ENCODE measurements around the gene RNF220.

Gene RNF220

DNA sequence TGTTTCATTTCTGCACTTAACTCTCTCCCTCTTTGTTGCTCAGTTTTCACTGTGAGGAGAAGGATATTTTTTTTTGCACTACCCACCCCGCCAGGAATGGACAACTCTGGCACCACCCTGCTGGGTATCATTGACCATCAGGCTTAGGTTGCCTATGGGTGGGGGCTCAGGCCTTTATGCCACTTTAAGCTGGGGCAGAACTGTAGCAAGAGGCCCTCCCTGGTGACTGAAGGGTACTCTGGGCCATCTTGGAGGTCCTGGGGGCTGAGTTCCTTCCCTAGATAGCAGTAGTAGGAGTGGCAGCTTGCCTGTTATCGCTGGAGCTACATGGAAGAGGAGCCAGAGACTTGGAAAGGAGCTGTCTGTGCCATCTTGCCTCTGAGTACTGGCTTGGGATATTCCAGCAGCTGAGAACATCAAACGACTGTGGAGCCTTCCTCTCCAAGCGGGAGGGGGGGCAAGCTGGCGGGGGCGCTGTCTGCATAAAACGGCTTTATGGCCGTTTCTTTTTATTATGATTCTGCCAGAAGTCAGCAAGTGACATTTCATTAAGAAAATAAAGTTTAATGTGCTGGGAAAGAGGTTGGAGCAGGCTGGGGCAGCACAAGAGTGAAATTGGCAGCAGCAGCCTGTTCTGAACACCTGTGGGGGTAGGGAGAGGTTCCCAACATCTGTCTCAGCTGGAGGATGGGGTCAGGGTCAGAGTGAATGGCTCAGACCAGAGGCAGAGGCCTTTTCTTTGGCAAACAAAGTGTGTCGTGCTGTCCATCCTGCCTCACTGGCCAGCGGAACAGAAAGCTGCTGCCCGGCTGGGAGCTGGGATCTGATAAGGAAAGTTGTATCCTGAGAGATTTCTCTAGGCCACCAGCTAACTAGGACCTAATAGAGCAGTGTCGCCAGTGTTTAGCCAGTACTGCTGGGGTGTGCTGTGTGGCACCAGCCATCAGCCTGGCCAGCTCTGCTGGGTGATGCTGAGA, 236.4 kb downstream of the RNF220 start:
- DNase-seq, result no peak

GRCh38 chr1:44642255-44642654, 237.2 kb downstream of the RNF220 start:
- DNase-seq, result no peak

DNA sequence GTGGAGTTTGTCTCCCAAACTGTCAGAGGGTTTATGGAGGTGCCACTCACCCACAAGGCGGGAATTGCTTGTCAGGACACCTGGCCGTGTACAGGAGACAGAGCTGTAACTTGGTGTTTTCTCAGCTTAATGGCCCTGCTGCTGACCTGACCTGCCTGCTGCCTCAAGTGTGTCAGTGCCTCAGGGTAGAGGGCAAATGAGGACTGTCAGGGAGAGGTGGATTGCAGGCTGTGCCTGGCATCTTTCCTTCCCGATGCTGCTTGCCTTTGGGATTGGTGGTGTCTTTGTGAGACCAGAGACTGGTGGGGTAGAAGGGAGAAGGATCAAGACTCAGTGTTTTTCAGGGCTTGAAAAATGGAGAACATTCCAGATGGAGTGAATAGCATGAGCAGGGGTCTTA, 237.9 kb downstream of the RNF220 start:
- DNase-seq, result no peak

GRCh38 chr1:44643721-44644334, 238.8 kb downstream of the RNF220 start:
- DNase-seq, result no peak

- no peak for DNase-seq
These were observed 239.8 kb downstream of the RNF220 start for GRCh38 chr1:44644806-44645205.

GRCh38 chr1:44645476-44646244, 240.6 kb downstream of the RNF220 start:
- DNase-seq, result no peak

DNA sequence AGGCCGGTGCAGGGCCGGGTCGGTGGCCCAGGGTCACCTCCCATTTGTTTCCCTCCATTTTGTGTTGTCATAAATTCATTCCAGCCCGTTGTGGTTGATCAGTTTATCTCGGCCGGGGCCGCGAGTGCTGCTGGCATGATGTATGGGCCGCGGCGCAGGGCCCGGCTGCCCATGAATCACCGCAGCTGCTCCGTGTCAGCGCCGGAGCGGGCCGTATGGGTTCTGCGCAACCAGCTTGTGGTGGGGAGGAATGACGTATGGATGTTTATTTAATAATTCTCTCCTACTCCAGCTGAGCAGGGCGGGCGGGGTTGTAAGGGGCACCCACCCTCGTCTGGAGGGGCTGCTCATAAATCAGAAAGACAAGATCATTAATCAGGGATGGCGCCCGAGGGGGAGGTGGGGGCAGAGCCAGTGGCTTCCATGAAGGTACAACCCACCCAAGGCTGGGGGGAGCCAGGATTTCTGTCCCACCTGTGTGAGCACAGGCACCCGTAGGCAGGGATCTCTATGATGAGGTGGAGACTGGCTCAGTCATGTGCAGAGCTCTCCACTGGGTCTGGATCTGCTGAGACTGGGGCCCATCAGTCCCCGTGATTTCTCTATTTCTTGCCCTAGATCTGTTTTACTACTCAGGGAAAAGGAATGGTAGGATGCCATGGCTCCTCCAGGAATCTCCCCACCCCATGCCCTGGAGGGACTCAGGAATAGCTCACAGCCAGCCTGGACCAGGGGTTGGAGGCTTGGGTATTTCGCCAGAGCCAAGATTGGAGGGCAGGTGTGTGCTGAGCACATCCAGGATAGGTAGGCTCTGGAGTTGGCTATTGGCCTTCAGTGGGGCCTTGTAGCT, 241.4 kb downstream of the RNF220 start:
- DNase-seq, result no peak

GRCh38 chr1:44647896-44648295, 242.8 kb downstream of the RNF220 start:
- no peak for DNase-seq

DNA sequence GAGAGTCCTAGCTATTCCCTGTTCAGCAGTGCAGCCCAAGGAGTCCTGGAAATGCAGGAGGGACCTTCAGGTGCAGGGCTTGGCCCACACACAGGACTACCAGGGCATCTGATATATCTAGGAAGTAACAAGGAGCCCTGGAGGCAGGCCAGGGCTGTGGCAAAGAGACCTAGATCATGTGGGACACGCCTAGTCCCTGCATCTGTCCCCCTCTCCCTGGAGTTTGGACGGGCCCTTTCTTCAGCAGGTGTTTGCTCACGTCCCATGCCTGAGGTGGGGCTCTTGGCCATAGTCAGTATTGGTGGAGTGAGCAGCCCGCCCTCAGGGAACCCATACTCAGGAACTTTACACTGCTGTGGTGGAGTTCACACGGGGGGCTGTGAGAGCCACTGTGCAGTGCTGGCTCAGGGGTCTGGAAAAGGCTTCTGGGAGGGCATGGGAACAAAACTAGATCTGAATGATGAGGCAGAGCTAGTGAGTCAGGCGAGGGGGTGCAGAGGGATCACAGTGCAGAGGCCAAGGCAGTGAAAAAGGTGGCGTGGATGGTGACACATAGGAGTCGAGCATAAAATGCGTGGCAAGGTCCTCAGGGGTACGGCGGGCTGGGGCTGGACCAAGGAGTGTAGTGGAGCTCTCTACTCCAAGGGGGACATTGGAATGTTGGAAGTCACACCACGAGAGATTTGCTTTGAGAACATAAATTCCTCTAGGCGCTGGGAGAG, 243.6 kb downstream of the RNF220 start:
- DNase-seq, result no peak

- no peak for DNase-seq
These were observed 244.7 kb downstream of the RNF220 start for GRCh38 chr1:44649788-44650158.

DNA sequence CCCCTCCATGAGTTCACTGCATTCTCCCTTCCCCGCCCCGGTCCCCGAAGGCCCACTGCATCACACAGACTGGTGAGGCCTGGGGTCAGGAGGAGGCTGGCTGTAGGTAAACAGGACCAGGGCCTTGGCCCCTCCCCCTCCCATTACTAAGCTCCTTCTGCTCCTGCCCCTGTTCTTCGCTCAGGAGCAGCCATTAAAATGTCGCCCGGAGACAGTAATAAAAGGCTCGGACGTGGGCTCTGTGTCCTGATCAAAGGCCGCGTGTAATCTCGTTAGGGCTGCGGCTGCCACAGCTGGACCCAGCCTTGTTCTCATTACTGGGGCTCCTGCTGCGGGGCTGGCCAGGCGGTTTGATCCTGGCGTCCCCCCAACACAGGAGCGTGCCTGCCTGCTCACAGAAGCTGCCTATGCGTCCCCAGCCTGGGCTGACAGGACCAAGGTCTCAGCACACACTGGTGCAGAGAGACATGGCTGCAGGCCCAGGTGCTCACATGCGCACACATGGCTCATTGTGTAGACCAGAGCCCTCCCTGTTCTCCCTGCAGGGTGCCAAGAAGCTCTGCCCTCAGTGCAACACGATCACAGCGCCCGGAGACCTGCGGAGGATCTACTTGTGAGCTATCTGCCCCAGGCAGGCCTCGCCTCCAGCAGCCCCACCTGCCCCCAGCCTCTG, 245.2 kb downstream of the RNF220 start:
- DNase-seq, result no peak

- DNase-seq, result no peak
These were observed 246.0 kb downstream of the RNF220 start for GRCh38 chr1:44651069-44651468.

GRCh38 chr1:44652445-44653106, 247.5 kb downstream of the RNF220 start:
- DNase-seq, result peak; percentile 78

DNA sequence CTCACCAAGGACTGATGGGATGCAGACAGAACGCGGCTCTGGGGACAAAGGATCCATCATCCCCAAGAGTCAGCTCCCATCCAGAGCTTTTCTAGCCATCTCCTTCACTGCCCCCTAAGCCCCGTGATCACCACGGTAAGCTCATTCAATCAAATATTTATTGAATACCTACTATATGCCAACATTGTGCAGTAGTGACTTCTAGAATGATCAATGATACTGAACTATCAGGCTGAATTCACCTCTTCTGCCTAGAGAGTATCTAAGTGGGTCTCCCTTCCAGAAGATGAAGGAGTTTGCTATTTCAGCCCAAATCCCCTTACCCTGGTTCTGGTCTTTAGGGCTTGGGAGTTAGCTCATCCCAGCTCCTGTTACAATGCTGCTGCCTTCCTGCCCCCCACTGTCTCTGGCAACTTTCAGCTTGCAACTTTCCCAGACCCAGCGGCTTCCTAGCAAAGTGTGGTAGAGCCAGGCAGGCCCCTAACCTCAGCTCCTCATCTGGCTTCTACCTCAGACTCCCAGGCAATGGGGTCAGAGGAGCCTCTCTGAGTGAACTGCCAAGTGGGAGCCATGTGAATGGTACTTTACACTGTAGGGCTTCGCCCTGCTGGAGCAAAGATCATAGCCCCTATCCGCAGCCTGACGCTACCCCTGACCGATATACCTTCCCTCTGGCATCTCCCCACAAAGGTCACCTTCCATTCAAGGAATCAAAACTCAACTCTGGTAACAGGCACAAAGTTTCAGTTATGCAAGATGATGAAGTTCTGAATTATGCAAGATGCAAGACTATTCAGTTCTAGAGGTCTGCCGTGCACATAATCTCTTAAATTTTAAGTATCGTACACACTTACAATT, 248.3 kb downstream of the RNF220 start:
- DNase-seq, result no peak

DNA sequence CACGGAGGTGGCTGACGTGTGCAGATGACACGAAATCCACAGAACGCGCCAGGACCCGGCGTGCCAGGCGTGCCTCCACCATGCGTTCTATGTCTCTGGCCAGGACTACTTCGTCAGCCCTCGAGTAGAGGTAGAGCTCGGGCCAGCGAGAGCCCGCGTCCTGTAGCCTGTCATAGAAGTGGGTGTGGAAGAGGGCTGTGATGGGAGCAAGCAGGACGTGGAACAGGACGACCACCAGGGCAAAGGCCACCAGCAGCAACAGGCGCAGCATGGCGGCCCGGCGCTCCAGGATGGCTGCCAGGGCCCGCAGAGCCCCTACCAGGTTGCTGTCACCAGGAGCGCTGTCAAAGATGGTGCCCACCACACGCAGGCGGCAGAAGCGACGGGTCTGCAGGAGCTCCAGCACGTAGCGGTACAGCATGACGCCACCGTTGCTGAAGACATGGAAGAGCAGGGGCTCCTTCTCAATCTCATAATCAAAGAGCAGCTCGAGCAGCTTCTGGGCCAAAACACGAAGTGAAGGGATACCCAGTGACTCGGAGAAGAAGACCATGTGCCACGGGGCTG, 249.6 kb downstream of the RNF220 start:
- DNase-seq, result no peak

GRCh38 chr1:44655609-44656008, 250.6 kb downstream of the RNF220 start:
- no peak for DNase-seq

DNA sequence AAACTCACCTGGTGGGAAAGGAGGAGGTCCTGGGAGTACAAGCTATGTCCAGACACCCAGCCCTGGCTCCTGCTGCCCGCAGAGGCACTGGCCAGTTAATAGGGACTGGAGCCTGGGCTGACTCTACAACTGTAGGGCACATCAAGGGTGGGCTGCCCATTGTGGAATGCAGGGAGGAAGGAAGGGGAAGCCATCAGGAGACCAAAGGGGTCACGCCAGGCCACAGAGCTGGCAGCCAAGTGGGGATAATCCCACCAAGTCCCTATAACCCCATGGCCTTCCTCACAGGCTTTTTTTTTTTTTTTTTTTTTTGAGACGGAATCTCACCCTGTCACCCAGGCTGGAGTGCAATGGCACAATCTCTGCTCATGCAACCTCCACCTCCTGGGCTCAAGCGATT, 254.5 kb downstream of the RNF220 start:
- no peak for DNase-seq

DNA sequence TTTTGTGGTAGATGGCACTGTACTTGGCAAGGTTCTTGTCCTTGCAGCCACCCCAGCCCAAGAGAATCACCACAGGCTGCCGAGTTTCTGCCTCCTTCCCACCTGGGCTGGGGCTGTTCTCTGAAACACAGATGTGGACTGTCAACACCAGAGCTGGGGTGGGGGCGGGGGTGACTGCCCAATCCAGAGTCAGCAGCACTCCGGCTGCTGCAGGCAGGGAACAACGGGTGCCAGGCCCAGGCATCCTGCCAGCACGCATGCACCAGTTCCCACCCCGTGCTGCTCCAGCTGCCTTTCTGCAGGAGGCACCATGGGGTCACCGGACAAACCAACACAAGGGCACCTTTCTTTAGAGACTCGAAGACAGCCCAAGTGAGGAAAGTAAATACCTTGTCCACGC, 255.1 kb downstream of the RNF220 start:
- no peak for DNase-seq

Data from stimulated activated CD4-positive, alpha-beta T cell treated with anti-CD3 and anti-CD28 coated beads, Interleukin-4, amount 100 ng/mL, for 1 hour (primary cell).